CD8-positive, alpha-beta memory T cell (primary cell): Measurements from ENCODE around the gene FURIN. TPM values are rescaled to one million over a fixed set of nuclear protein-coding genes. Genes with fewer than 3 reads are reported as not detected.
"Not testable (repeated sequence)": the region's sequence is repeated elsewhere in the genome, so short reads cannot be mapped to it uniquely, and the experiment has no call there.

ENCODE experiments used
- CTCF ChIA-PET: fragments of 350-600 bp; sonication (Branson Sonifier 250); formaldehyde crosslinking; loops from one replicate; lab custom pipeline; 2021; ENCODE audit warnings: antibody characterized with exemption; lab: Charles Lee
- POLR2A ChIA-PET: fragments of 350-600 bp; sonication (Branson Sonifier 250); formaldehyde crosslinking; loops from one replicate; lab custom pipeline; 2021; ENCODE audit warnings: antibody characterized with exemption; lab: Charles Lee
- DNase-seq, 5 donors: peaks; one replicate each; pipeline versions ENCODE4 v3.0.0 to v3.0.0-alpha.2; 2020 to 2022; ENCODE audit warnings: mixed read lengths in 1 of 5
- H3K27ac ChIP-seq: one replicate; pipeline ENCODE4 v1.7.0; 2013; ENCODE audit warnings: low read depth, mild to moderate bottlenecking, low read length, moderate library complexity
- H3K27me3 ChIP-seq: 2 replicates; pipeline ENCODE4 v1.7.0; 2013; ENCODE audit warnings: low read length, mild to moderate bottlenecking; ENCODE audit not compliant: insufficient read depth, poor library complexity, severe bottlenecking
- H3K36me3 ChIP-seq: 2 replicates; pipeline ENCODE4 v1.7.0; 2013; ENCODE audit warnings: mild to moderate bottlenecking, low read length, moderate library complexity; ENCODE audit not compliant: insufficient read depth
- H3K4me1 ChIP-seq: 2 replicates; pipeline ENCODE4 v1.7.0; 2013; ENCODE audit warnings: mild to moderate bottlenecking, low read length, moderate library complexity; ENCODE audit not compliant: insufficient read depth
- H3K4me3 ChIP-seq: 2 replicates; pipeline ENCODE4 v1.7.0; 2013; ENCODE audit warnings: mild to moderate bottlenecking, low read length
- H3K9me3 ChIP-seq: 2 replicates; pipeline ENCODE4 v1.7.0; 2013; ENCODE audit warnings: mild to moderate bottlenecking, low read length
- H3K27ac Mint-ChIP-seq, 8 donors: one replicate each; pipeline ENCODE4 v1.8.0; 2020 to 2021; ENCODE audit warnings: mixed read lengths in 8 of 8, mild to moderate bottlenecking in 6 of 8, inconsistent platforms in 3 of 8, moderate library complexity in 3 of 8
- H3K27me3 Mint-ChIP-seq, 2 donors: one replicate each; pipeline ENCODE4 v1.8.0; 2020 to 2021; ENCODE audit warnings: mixed read lengths in 2 of 2, mild to moderate bottlenecking in 1 of 2, moderate library complexity in 1 of 2
- H3K36me3 Mint-ChIP-seq, 3 donors: one replicate each; pipeline ENCODE4 v1.8.0; 2020 to 2021; ENCODE audit warnings: mixed read lengths in 3 of 3, inconsistent platforms in 1 of 3, mild to moderate bottlenecking in 1 of 3
- H3K4me1 Mint-ChIP-seq, 3 donors: one replicate each; pipeline ENCODE4 v1.8.0; 2020 to 2021; ENCODE audit warnings: mixed read lengths in 3 of 3, inconsistent platforms in 1 of 3, mild to moderate bottlenecking in 1 of 3
- H3K4me3 Mint-ChIP-seq, 7 donors: one replicate each; pipeline ENCODE4 v1.8.0; 2020 to 2021; ENCODE audit warnings: mixed read lengths in 7 of 7, mild to moderate bottlenecking in 6 of 7, moderate library complexity in 4 of 7, inconsistent platforms in 2 of 7
- H3K9me3 Mint-ChIP-seq, 5 donors: one replicate each; pipeline ENCODE4 v1.8.0; 2020 to 2022; ENCODE audit warnings: mixed read lengths in 5 of 5, mild to moderate bottlenecking in 3 of 5, moderate library complexity in 2 of 5, inconsistent platforms in 1 of 5
- polyA plus RNA-seq: library from polyadenylated mRNA; unstranded; fragments of 300-500 nt; fragmentation: Illumina TruSeq; gene quantifications from one replicate; pipeline ENCODE4 v1.2.3, GENCODE V29; 2021
- total RNA-seq, 2 experiments: library from RNA; stranded (reverse); gene quantifications; one replicate each; pipeline ENCODE4 v1.2.3, GENCODE V29; 2021

FURIN gene
- total and polyA plus RNA-seq, 3 experiments from 2014 or later: 11.7 to 124 (median 121) TPM

DNA sequence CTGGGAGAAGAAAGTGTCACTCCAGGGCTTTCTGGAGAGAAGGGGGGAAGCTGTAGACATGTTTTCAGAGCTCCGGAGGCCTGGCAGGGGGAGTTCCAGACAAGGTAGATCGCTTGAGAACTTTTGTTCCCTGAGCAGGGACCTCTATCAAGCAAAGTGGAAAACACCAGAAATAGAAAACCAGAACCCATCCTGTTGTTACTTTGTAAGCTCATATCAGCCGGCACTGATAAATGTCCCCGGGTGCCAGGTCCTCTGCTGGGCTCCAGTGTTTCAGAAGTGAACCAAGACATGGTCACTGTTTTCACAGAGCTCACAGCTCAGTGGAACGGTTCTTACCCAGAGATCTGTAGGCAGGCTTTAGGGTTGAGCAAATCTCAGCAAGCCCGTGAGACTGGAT lies 50.4 kb downstream of the FURIN start:
- no peak overlapping the region for H3K27ac ChIP-seq
- H3K27ac Mint-ChIP-seq: no peak overlapping the region
- H3K4me1 Mint-ChIP-seq: peaks cover 0 to 8% (median 0%) of the 10 kb centered on the region in 3 donors
- H3K4me3 ChIP-seq: no peak overlapping the region
- peaks cover 56% of the 10 kb centered on the region for H3K36me3 ChIP-seq
- CTCF ChIA-PET: interaction anchor here (0.8 to 2.1 kb wide), 5 partner anchors 13 to 33 kb away, joined by 3 to 5 read pairs (median 3); partner anchors contain the start of gene HDDC3
- DNase-seq: no peak
- no peak overlapping the region for H3K4me3 Mint-ChIP-seq
- H3K9me3 Mint-ChIP-seq: no peaks in the 10 kb centered on the region
- no peaks in the 10 kb centered on the region for H3K9me3 ChIP-seq
- H3K27me3 ChIP-seq: no peaks in the 10 kb centered on the region
- H3K4me1 ChIP-seq: no peaks in the 10 kb centered on the region
- H3K36me3 Mint-ChIP-seq: peaks cover 4 to 79% (median 21%) of the 10 kb centered on the region in 3 donors
- POLR2A ChIA-PET: no interaction called here
- peaks cover 0 to 4% of the 10 kb centered on the region in 2 donors for H3K27me3 Mint-ChIP-seq

DNA sequence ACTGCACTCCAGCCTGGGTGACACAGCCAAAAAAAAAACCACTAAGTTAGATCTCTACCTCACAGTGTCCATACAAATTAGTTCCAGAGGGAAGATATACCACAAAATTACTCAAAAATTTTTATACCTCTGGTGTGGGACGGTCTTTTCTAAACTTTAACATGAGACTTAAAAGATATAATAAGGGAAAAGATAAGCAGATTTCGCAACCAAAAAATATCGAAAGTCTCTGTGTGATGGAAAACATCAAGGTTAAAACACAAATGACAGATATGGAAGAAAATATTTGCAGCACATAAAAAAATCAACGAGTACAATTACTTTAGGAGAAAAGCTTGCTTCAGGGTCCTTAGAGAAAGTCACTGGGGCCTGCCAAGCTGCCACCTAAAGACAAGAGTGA lies 53.5 kb downstream of the FURIN start:
- H3K9me3 ChIP-seq: no peaks in the 10 kb centered on the region

DNA sequence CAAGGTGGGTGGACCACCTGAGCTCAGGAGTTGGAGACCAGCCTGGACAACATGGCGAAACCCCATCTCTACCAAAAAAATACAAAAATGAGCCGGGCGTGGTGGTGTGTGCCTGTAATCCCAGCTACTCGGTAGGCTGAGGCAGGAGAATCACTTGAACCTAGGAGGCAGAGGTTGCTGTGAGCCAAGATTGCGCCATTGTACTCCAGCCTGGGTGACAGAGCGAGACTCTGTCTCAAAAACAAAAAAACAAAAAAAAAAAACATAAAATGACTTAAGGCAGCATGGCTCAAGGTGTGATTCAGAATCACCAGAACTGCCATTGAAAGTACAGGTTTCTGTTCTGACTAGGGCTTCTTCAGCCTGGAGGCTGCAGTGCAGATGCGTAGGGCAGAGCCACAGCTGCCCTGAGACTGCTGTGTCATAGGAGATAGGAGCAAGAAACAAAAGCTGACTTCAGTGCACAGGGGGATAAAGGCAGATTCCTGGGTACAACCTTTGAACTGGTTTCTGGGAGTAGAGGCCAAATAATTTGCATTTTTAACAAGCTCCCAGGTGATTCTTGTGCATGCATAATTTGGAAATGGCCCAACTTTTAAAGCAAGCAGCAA lies 54.4 kb downstream of the FURIN start:
- H3K27me3 ChIP-seq, H3K4me3 ChIP-seq, H3K4me1 ChIP-seq, H3K27ac ChIP-seq, H3K9me3 Mint-ChIP-seq, H3K9me3 ChIP-seq, H3K4me1 Mint-ChIP-seq, H3K27me3 Mint-ChIP-seq, DNase-seq, H3K4me3 Mint-ChIP-seq: not testable (repeated sequence)
- ChIA-PET POLR2A (interaction anchor here (0.6 kb wide), 1 partner anchor 17 kb away, joined by 3 read pairs; no protein-coding TSS in a partner anchor), CTCF (interaction anchor here (0.9 to 4.2 kb wide), 3 partner anchors 9 to 20 kb away, joined by 3 to 32 read pairs (median 5); partner anchors contain the start of genes HDDC3 and MAN2A2)
- H3K36me3 ChIP-seq: peaks cover 32% of the 10 kb centered on the region
- Mint-ChIP-seq H3K27ac (peak overlapping the region in 4 of 8 donors; percentile 8 to 42 (median 19)), H3K36me3 (peaks cover 0 to 39% (median 13%) of the 10 kb centered on the region in 3 donors)

More for the DNA sequence above, 53.5 kb downstream of the FURIN start:
- no peaks in the 10 kb centered on the region for H3K4me1 ChIP-seq
- H3K36me3 ChIP-seq: peaks cover 40% of the 10 kb centered on the region
- H3K4me3 ChIP-seq: no peak overlapping the region
- peaks cover 4 to 48% (median 17%) of the 10 kb centered on the region in 3 donors for H3K36me3 Mint-ChIP-seq
- no peaks in the 10 kb centered on the region for H3K9me3 Mint-ChIP-seq
- peaks cover 0 to 8% (median 0%) of the 10 kb centered on the region in 3 donors for H3K4me1 Mint-ChIP-seq
- H3K4me3 Mint-ChIP-seq: no peak overlapping the region
- H3K27me3 ChIP-seq: no peaks in the 10 kb centered on the region
- no peak for DNase-seq
- POLR2A ChIA-PET: no interaction called here
- H3K27me3 Mint-ChIP-seq: peaks cover 0 to 3% of the 10 kb centered on the region in 2 donors
- no peak overlapping the region for H3K27ac ChIP-seq
- peak overlapping the region in 1 of 8 donors; percentile 30 for H3K27ac Mint-ChIP-seq
- CTCF ChIA-PET: interaction anchor here (1.8 to 4.2 kb wide), 2 partner anchors 10 to 19 kb away, joined by 5 to 32 read pairs; partner anchors contain the start of genes HDDC3 and MAN2A2

GRCh38 chr15:90924375-90924774 lies 56.0 kb downstream of the FURIN start:
- H3K36me3 Mint-ChIP-seq: peaks cover 0 to 26% (median 7%) of the 10 kb centered on the region in 3 donors
- peak overlapping the region in 1 of 8 donors; percentile 44 for H3K27ac Mint-ChIP-seq
- H3K36me3 ChIP-seq: peaks cover 16% of the 10 kb centered on the region
- H3K27ac ChIP-seq: no peak overlapping the region
- POLR2A ChIA-PET: interaction anchor here (0.7 kb wide), 1 partner anchor 933 kb away, joined by 7 read pairs; no protein-coding TSS in a partner anchor
- CTCF ChIA-PET: interaction anchor here (0.6 to 4.2 kb wide), 2 partner anchors 8 to 328 kb away, joined by 3 to 32 read pairs; partner anchors contain the start of gene HDDC3
- no peaks in the 10 kb centered on the region for H3K27me3 Mint-ChIP-seq
- H3K4me3 Mint-ChIP-seq: no peak overlapping the region
- H3K27me3 ChIP-seq: no peaks in the 10 kb centered on the region
- DNase-seq: no peak
- no peak overlapping the region for H3K4me3 ChIP-seq
- H3K4me1 Mint-ChIP-seq: peaks cover 5 to 10% (median 8%) of the 10 kb centered on the region in 3 donors
- H3K9me3 ChIP-seq: no peaks in the 10 kb centered on the region
- H3K9me3 Mint-ChIP-seq: no peaks in the 10 kb centered on the region
- H3K4me1 ChIP-seq: peaks cover 4% of the 10 kb centered on the region

GRCh38 chr15:90926766-90927165 lies 58.4 kb downstream of the FURIN start:
- ChIA-PET CTCF (interaction anchor here (2.3 kb wide), 1 partner anchor 8 kb away, joined by 9 read pairs; the partner anchor contains the start of gene UNC45A), POLR2A (interaction anchor here (0.8 kb wide), 1 partner anchor 28 kb away, joined by 11 read pairs; no protein-coding TSS in a partner anchor)
- not testable (repeated sequence) for H3K36me3 ChIP-seq, H3K27me3 ChIP-seq, H3K27ac ChIP-seq, DNase-seq, H3K9me3 ChIP-seq, H3K4me3 ChIP-seq, H3K9me3 Mint-ChIP-seq, H3K27me3 Mint-ChIP-seq
- Mint-ChIP-seq H3K36me3 (peaks cover 0 to 12% (median 0%) of the 10 kb centered on the region in 3 donors), H3K27ac (peak overlapping the region in 1 of 8 donors; percentile 23), H3K4me3 (peak overlapping the region in 2 of 7 donors; percentile 13 to 54), H3K4me1 (peaks cover 23 to 33% (median 28%) of the 10 kb centered on the region in 3 donors)
- H3K4me1 ChIP-seq: peaks cover 21% of the 10 kb centered on the region

DNA sequence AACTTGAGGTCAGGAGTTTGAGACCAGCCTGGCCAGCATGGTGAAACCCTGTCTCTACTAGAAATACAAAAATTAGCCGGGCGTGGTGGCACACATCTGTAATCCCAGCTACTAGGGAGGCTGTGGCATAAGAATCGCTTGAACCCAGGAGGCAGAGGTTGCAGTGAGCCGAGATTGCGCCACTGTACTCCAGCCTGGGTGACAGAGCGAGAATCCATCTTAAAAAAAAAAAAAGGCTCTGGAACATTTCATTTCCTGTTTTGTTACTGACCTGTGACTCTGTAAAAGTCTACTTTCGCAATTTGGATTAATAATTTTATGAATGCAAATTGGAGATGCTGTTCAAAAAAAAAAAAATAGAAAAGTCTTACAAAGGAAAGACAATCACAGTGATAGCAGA lies 59.7 kb downstream of the FURIN start:
- H3K4me3 Mint-ChIP-seq: peak overlapping the region in 5 of 7 donors; percentile 3 to 86 (median 47)
- CTCF ChIA-PET, H3K27me3 Mint-ChIP-seq, H3K36me3 Mint-ChIP-seq, H3K4me3 ChIP-seq, H3K27ac ChIP-seq, H3K9me3 ChIP-seq, H3K36me3 ChIP-seq, H3K27me3 ChIP-seq, DNase-seq, H3K9me3 Mint-ChIP-seq: not testable (repeated sequence)
- POLR2A ChIA-PET: interaction anchor here (5.9 kb wide), 1 partner anchor 26 kb away, joined by 63 read pairs; the partner anchor contains the start of gene MAN2A2
- peak overlapping the region in 4 of 8 donors; percentile 39 to 63 (median 46) for H3K27ac Mint-ChIP-seq
- peaks cover 28% of the 10 kb centered on the region for H3K4me1 ChIP-seq
- H3K4me1 Mint-ChIP-seq: peaks cover 28 to 34% (median 31%) of the 10 kb centered on the region in 3 donors

DNA sequence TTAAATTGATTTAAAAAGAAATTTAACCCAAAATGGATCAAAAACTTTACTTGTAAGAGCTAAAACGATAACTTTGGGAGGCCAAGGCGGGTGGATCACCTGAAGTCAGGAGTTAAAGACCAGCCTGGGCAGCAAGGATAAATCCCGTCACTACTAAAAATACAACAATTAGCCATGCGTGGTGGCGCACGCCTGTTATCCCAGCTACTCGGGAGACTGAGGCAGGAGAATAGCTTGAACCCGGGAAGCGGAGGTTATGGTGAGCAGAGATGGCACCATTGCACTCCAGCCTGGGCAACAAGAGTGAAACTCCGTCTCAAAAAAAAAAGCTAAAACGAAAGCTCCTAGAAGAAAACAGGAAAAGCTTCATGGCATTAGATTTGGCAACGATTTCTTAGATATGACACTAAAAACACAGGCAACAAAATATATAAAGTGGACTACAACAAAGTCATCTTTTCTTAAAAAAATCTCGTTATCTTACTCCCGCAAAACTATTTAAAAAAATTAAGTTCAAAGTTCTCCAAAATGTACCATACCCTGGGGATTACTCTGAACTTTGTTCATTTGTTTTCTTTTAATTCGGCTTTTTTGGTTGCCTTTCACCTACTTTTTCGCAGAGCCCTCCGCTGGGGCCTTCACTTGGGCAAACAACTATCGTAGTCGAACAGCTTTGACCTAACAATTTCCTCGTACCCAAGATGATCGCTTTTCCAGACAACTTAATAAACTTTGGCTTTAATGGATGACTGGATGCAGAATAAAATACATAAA lies 61.0 kb downstream of the FURIN start:
- H3K27me3 Mint-ChIP-seq: no peaks in the 10 kb centered on the region
- Histone ChIP-seq H3K4me1 (peaks cover 41% of the 10 kb centered on the region), H3K36me3 (no peaks in the 10 kb centered on the region), H3K9me3 (no peaks in the 10 kb centered on the region), H3K27me3 (no peaks in the 10 kb centered on the region), H3K4me3 (peak overlapping the region; percentile 99), H3K27ac (peak overlapping the region; percentile 93)
- peaks cover 0 to 10% (median 0%) of the 10 kb centered on the region in 3 donors for H3K36me3 Mint-ChIP-seq
- CTCF ChIA-PET: interaction anchor here (1.3 to 9.8 kb wide), 6 partner anchors 9 to 104 kb away, joined by 3 to 251 read pairs (median 6); partner anchors contain the start of genes MAN2A2 and RCCD1
- peak overlapping the region; percentile 94 to 99 (median 98) for H3K27ac Mint-ChIP-seq
- DNase-seq: no peak
- H3K4me1 Mint-ChIP-seq: peaks cover 33 to 40% (median 38%) of the 10 kb centered on the region in 3 donors
- H3K9me3 Mint-ChIP-seq: no peaks in the 10 kb centered on the region
- H3K4me3 Mint-ChIP-seq: peak overlapping the region; percentile 88 to 99 (median 98)
- POLR2A ChIA-PET: interaction anchor here (1.5 to 5.9 kb wide), 2 partner anchors 26 to 27 kb away, joined by 6 to 63 read pairs; partner anchors contain the start of genes MAN2A2 and RCCD1
